GM03348 (cell line): ENCODE measurements around the gene GRK5.
"Not testable (repeated sequence)": the region's sequence is repeated elsewhere in the genome, so short reads cannot be mapped to it uniquely, and the experiment has no call there.

ENCODE experiments used
- DNase-seq: peaks from one replicate; pipeline ENCODE4 v3.0.0; 2012; ENCODE audit warnings: low spot score

GRK5 gene

GRCh38 chr10:119222537-119222936 lies 15.2 kb downstream of the GRK5 start:
- DNase-seq = no peak

DNA sequence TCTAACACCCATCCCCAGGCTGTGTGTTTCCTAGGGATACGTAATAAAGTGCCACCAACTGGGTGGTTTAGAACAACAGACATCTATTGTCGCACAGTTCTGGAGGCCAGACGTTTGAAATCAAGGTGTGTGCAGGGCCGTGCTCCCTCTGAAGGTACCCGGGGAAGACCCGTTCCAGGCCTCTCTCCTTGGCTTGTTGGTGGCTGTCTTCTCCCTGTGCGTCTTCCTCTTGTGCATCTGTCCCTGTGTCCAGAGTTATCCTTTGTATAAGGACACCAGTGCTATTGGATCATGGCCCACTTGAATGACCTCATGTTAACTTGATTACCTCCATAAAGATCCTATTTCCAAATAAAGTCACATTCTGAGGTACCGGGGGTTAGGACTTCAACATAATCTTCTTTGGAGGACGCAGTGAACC lies 15.6 kb downstream of the GRK5 start:
- DNase-seq = no peak

DNA sequence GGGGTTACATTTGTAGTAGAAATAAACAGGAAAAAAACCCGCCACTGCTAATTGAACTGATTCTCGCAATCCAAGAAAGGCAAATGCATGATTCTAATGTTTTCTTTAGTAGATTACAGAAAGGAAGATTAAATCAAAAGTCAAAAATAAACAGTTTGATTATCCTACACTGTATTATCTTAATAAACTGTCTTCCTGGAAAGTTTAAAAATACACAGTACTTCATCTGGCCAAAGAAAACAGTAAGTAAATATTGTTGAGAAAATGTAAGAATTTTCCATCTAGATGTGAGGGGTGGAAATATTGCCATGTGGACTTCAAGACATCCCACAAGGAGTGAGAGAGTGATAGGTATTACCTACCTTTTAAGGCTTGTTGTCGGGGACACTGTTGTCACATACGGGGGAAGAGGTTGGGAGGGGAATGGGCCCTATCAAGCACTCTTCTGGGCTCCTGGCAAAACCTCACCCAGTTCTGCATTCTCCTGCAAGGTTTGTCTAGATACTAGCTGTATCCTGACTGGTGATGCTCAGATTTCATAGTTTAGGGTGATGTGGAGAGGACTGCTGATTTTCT lies 17.8 kb downstream of the GRK5 start:
- no peak for DNase-seq

DNA sequence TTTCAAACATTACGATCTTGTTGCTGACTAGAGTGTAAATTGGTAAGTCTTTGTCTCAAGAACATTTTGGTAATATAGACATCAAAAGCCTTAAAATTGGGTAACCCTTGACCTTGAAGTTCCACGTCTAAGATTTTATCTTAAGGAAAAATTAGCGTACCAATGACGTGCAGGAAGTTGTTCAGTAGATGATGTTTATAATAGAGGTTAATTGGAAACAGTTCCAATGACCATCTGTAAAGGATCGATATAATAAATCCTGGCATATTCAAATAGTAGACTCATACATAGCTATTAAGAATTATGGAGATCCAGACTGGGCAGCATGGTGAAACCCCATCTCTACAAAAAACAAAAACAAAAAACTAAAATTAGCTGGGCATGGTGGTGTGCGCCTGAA lies 20.5 kb downstream of the GRK5 start:
- no peak for DNase-seq

- no peak for DNase-seq
Observed at GRCh38 chr10:119231654-119232053, 24.3 kb downstream of the GRK5 start.

GRCh38 chr10:119232439-119232838 lies 25.1 kb downstream of the GRK5 start:
- DNase-seq = not testable (repeated sequence)

- no peak for DNase-seq
Observed at GRCh38 chr10:119233123-119233820, 25.9 kb downstream of the GRK5 start.

- DNase-seq = no peak
Observed at GRCh38 chr10:119233821-119234220, 26.4 kb downstream of the GRK5 start.

- DNase-seq = no peak
Observed at GRCh38 chr10:119235356-119235755, 28.0 kb downstream of the GRK5 start.

GRCh38 chr10:119237722-119238436 lies 30.5 kb downstream of the GRK5 start:
- DNase-seq = no peak

DNA sequence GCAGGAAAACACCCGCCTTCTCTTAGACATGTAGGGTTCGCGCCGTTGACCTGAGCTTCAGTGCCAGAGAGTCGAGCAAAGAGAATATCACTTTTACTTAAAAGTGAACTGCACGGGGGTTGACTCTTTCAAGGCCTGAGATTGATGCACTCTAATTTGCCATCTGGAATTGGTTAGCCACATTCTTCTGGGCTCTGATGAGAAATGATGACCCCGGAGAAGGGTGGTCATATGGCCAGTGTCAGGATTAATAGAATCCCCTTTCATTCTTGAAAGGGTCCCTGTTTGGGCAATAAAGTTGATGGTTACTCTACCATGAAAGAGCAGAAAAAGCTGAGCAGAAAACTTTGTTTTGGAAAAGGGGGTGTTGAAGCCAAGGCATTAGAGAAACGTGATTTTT lies 31.2 kb downstream of the GRK5 start:
- DNase-seq = no peak

GRCh38 chr10:119239015-119239414 lies 31.6 kb downstream of the GRK5 start:
- DNase-seq = not testable (repeated sequence)

DNA sequence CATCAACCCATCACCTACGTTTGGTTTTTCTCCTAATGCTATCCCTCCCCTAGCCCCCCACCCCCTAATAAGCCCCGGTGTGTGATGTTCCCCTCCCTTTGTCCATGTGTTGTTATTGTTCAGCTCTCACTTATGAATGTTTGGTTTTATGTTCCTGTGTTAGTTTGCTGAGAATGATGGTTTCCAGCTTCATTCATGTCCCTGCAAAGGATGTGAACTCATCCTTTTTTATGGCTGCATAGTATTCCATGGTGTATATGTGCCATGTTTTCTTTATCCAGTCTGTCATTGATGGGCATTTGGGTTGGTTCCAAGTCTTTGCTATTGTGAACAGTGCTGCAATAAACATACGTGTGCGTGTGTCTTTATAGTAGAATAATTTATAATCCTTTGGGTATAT lies 32.3 kb downstream of the GRK5 start:
- not testable (repeated sequence) for DNase-seq

GRCh38 chr10:119241066-119241465 lies 33.7 kb downstream of the GRK5 start:
- DNase-seq = no peak

GRCh38 chr10:119242186-119242585 lies 34.8 kb downstream of the GRK5 start:
- no peak for DNase-seq

- no peak for DNase-seq
Observed at GRCh38 chr10:119243488-119243887, 36.1 kb downstream of the GRK5 start.

GRCh38 chr10:119243967-119244366 lies 36.6 kb downstream of the GRK5 start:
- DNase-seq = no peak

DNA sequence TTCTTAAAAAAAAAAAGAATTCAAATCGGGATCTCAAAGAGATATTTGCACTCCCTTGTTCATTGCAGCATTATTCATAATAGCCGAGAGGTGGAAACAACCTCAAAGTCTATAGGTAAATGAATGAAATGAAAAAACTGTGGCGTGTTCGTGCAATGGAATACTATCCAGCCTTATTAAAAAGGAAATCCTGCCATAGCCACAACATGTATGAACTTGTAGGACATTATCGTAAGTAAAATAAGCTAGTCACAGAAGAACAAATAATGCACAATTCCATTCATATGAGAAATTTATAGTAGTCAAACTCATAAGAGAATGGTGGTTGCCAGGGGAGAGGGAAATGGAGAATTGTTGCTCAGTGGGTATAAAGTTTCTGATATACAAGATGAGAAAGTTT lies 37.9 kb downstream of the GRK5 start:
- DNase-seq = no peak

GRCh38 chr10:119246862-119247549 lies 39.6 kb downstream of the GRK5 start:
- peak; percentile 81 for DNase-seq

DNA sequence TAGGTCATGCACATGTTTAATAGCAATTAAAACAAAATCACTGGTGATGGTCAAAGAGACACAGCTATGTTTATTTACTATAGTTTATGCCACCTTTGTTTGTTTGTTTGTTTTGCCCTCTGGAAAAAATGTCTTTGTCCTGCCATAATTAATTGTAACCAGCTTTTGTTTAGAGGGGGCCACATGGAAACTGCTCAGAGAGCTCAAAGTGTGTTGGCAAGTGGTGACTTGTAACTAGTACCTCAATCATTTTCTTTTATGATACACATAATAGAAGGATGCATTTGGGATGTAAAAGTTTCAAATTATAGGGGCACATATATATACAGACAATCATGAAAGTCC lies 40.2 kb downstream of the GRK5 start:
- no peak for DNase-seq

DNA sequence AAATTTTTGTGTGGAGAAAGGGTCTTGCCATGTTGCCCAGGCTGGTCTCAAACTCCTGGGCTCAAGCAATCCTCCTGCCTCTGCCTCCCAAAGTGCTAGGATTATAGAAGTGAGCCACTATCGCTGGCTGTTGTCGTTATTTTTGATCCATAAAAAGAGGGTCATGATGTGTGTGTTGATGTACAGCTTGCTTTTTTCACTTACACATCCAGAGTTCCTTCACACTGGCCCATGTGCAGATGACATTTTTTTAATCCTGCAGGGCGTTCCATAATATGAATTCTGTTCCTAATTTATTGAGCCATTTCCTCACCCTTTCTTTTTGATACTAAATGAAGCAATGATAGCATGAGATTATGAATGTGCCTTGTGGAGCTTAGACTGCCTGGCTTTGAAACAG lies 40.8 kb downstream of the GRK5 start:
- DNase-seq = no peak

DNA sequence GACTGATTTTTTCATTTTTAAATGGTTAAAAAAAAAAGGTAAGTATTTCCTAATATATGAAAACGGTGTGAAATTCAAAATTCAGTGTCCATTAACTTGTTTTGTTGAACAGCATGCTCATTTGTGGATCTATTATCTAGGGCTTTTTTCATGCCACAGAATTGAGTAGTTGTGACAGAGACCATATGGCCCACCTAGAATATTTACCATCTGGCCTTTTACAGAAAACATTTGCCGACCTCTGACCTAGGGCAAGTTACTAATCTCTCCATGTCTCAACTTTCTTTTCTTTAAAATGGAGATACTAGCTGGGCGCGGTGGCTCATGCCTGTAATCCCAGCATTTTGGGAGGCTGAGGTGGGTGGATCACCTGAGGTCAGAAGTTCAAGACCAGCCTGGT lies 41.3 kb downstream of the GRK5 start:
- no peak for DNase-seq
